Measurements from ENCODE around the gene OCSTAMP. TPM values are rescaled to one million over a fixed set of nuclear protein-coding genes. Genes with fewer than 3 reads are reported as not detected.

OCSTAMP gene
- not detected in 2 replicates for total RNA-seq (2012; rRNA removed)

GRCh38 chr20:46550461-46550860 lies at the start of gene OCSTAMP:
Gene OCSTAMP (minus strand): TSS chr20:46550654. CDS start chr20:46550560, 94 bp downstream.
- no peaks in the 10 kb centered on the region for H3K4me1 ChIP-seq (ENCODE audit: control insufficient read depth, insufficient read depth, low read length)

GRCh38 chr20:46599227-46599987 lies 49.0 kb upstream of the OCSTAMP start:
- H3K27me3 ChIP-seq (ENCODE audit: control insufficient read depth, insufficient read depth, low read length) = peaks cover 10% of the 10 kb centered on the region
- no peaks in the 10 kb centered on the region for H3K36me3 ChIP-seq (ENCODE audit: insufficient read depth, low read length)
- H3K4me2 ChIP-seq (ENCODE audit: low read length) = no peak overlapping the region
- no peaks in the 10 kb centered on the region for H3K9me3 ChIP-seq (replicated peaks; ENCODE audit: low read length)
- H3K4me1 ChIP-seq (ENCODE audit: control insufficient read depth, insufficient read depth, low read length) = no peaks in the 10 kb centered on the region
- H3K9ac ChIP-seq (ENCODE audit: low read depth, low read length) = no peak overlapping the region
- H3K4me3 ChIP-seq (ENCODE audit: low read length) = no peak overlapping the region

More at GRCh38 chr20:46550461-46550860, at the start of gene OCSTAMP:
- H3K36me3 ChIP-seq (ENCODE audit: insufficient read depth, low read length) = no peaks in the 10 kb centered on the region
- H3K4me3 ChIP-seq (ENCODE audit: low read length) = no peak within 1 kb of the TSS
- H3K27me3 ChIP-seq (ENCODE audit: control insufficient read depth, insufficient read depth, low read length) = peaks cover 20% of the 10 kb centered on the region
- H3K9ac ChIP-seq (ENCODE audit: low read depth, low read length) = no peak within 1 kb of the TSS
- H3K9me3 ChIP-seq (replicated peaks; ENCODE audit: low read length) = no peaks in the 10 kb centered on the region
- no peak within 1 kb of the TSS for H3K4me2 ChIP-seq (ENCODE audit: low read length)

- H3K27me3 ChIP-seq (ENCODE audit: control insufficient read depth, insufficient read depth, low read length) = peaks cover 10% of the 10 kb centered on the region
- no peaks in the 10 kb centered on the region for H3K36me3 ChIP-seq (ENCODE audit: insufficient read depth, low read length)
- H3K4me1 ChIP-seq (ENCODE audit: control insufficient read depth, insufficient read depth, low read length) = no peaks in the 10 kb centered on the region
- no peak overlapping the region for H3K4me2 ChIP-seq (ENCODE audit: low read length)
- no peak overlapping the region for H3K9ac ChIP-seq (ENCODE audit: low read depth, low read length)
- H3K4me3 ChIP-seq (ENCODE audit: low read length) = no peak overlapping the region
- no peaks in the 10 kb centered on the region for H3K9me3 ChIP-seq (replicated peaks; ENCODE audit: low read length)
Observed at GRCh38 chr20:46595933-46596332, 45.5 kb upstream of the OCSTAMP start.

GRCh38 chr20:46594725-46595124 lies 44.3 kb upstream of the OCSTAMP start:
- H3K27me3 ChIP-seq (ENCODE audit: control insufficient read depth, insufficient read depth, low read length) = peaks cover 10% of the 10 kb centered on the region
- H3K9ac ChIP-seq (ENCODE audit: low read depth, low read length) = no peak overlapping the region
- no peak overlapping the region for H3K4me2 ChIP-seq (ENCODE audit: low read length)
- no peaks in the 10 kb centered on the region for H3K36me3 ChIP-seq (ENCODE audit: insufficient read depth, low read length)
- H3K4me3 ChIP-seq (ENCODE audit: low read length) = no peak overlapping the region
- no peaks in the 10 kb centered on the region for H3K4me1 ChIP-seq (ENCODE audit: control insufficient read depth, insufficient read depth, low read length)
- H3K9me3 ChIP-seq (replicated peaks; ENCODE audit: low read length) = no peaks in the 10 kb centered on the region

GRCh38 chr20:46592580-46593362 lies 42.3 kb upstream of the OCSTAMP start:
- H3K4me1 ChIP-seq (ENCODE audit: control insufficient read depth, insufficient read depth, low read length) = no peaks in the 10 kb centered on the region
- H3K4me2 ChIP-seq (ENCODE audit: low read length) = no peak overlapping the region
- no peaks in the 10 kb centered on the region for H3K36me3 ChIP-seq (ENCODE audit: insufficient read depth, low read length)
- no peaks in the 10 kb centered on the region for H3K9me3 ChIP-seq (replicated peaks; ENCODE audit: low read length)
- H3K27me3 ChIP-seq (ENCODE audit: control insufficient read depth, insufficient read depth, low read length) = peaks cover 10% of the 10 kb centered on the region
- H3K9ac ChIP-seq (ENCODE audit: low read depth, low read length) = no peak overlapping the region
- H3K4me3 ChIP-seq (ENCODE audit: low read length) = no peak overlapping the region

GRCh38 chr20:46590443-46590842 lies 40.0 kb upstream of the OCSTAMP start:
- Histone ChIP-seq H3K27me3 (ENCODE audit: control insufficient read depth, insufficient read depth, low read length) (no peaks in the 10 kb centered on the region), H3K9ac (ENCODE audit: low read depth, low read length) (no peak overlapping the region), H3K9me3 (replicated peaks; ENCODE audit: low read length) (no peaks in the 10 kb centered on the region), H3K4me3 (ENCODE audit: low read length) (no peak overlapping the region), H3K4me1 (ENCODE audit: control insufficient read depth, insufficient read depth, low read length) (no peaks in the 10 kb centered on the region), H3K36me3 (ENCODE audit: insufficient read depth, low read length) (no peaks in the 10 kb centered on the region), H3K4me2 (ENCODE audit: low read length) (no peak overlapping the region)

- H3K9ac ChIP-seq (ENCODE audit: low read depth, low read length) = no peak overlapping the region
- H3K36me3 ChIP-seq (ENCODE audit: insufficient read depth, low read length) = no peaks in the 10 kb centered on the region
- H3K9me3 ChIP-seq (replicated peaks; ENCODE audit: low read length) = no peaks in the 10 kb centered on the region
Observed at GRCh38 chr20:46588532-46589511, 38.4 kb upstream of the OCSTAMP start.

GRCh38 chr20:46587986-46588385 lies 37.5 kb upstream of the OCSTAMP start:
- Histone ChIP-seq H3K4me2 (ENCODE audit: low read length) (no peak overlapping the region), H3K4me1 (ENCODE audit: control insufficient read depth, insufficient read depth, low read length) (no peaks in the 10 kb centered on the region), H3K9ac (ENCODE audit: low read depth, low read length) (no peak overlapping the region), H3K36me3 (ENCODE audit: insufficient read depth, low read length) (no peaks in the 10 kb centered on the region), H3K9me3 (replicated peaks; ENCODE audit: low read length) (no peaks in the 10 kb centered on the region), H3K27me3 (ENCODE audit: control insufficient read depth, insufficient read depth, low read length) (peaks cover 4% of the 10 kb centered on the region), H3K4me3 (ENCODE audit: low read length) (no peak overlapping the region)

More at GRCh38 chr20:46588532-46589511, 38.4 kb upstream of the OCSTAMP start:
- H3K27me3 ChIP-seq (ENCODE audit: control insufficient read depth, insufficient read depth, low read length) = peaks cover 4% of the 10 kb centered on the region
- no peak overlapping the region for H3K4me2 ChIP-seq (ENCODE audit: low read length)
- H3K4me1 ChIP-seq (ENCODE audit: control insufficient read depth, insufficient read depth, low read length) = no peaks in the 10 kb centered on the region
- H3K4me3 ChIP-seq (ENCODE audit: low read length) = no peak overlapping the region

GRCh38 chr20:46586724-46587123 lies 36.3 kb upstream of the OCSTAMP start:
- Histone ChIP-seq H3K27me3 (ENCODE audit: control insufficient read depth, insufficient read depth, low read length) (peaks cover 4% of the 10 kb centered on the region), H3K9ac (ENCODE audit: low read depth, low read length) (no peak overlapping the region), H3K36me3 (ENCODE audit: insufficient read depth, low read length) (no peaks in the 10 kb centered on the region), H3K4me3 (ENCODE audit: low read length) (no peak overlapping the region), H3K4me2 (ENCODE audit: low read length) (no peak overlapping the region), H3K9me3 (replicated peaks; ENCODE audit: low read length) (no peaks in the 10 kb centered on the region), H3K4me1 (ENCODE audit: control insufficient read depth, insufficient read depth, low read length) (no peaks in the 10 kb centered on the region)

GRCh38 chr20:46584508-46584907 lies 34.1 kb upstream of the OCSTAMP start:
- no peak overlapping the region for H3K4me2 ChIP-seq (ENCODE audit: low read length)
- H3K9me3 ChIP-seq (replicated peaks; ENCODE audit: low read length) = no peaks in the 10 kb centered on the region
- peaks cover 7% of the 10 kb centered on the region for H3K27me3 ChIP-seq (ENCODE audit: control insufficient read depth, insufficient read depth, low read length)
- H3K9ac ChIP-seq (ENCODE audit: low read depth, low read length) = no peak overlapping the region
- H3K4me1 ChIP-seq (ENCODE audit: control insufficient read depth, insufficient read depth, low read length) = no peaks in the 10 kb centered on the region
- H3K4me3 ChIP-seq (ENCODE audit: low read length) = no peak overlapping the region
- no peaks in the 10 kb centered on the region for H3K36me3 ChIP-seq (ENCODE audit: insufficient read depth, low read length)

Data from skeletal muscle satellite cell (primary cell).